ENCODE results near the gene TTF2.
A peak's percentile ranks its signal among the peaks of the same experiment; 100 is the strongest.
"Not testable (repeated sequence)": the region's sequence is repeated elsewhere in the genome, so short reads cannot be mapped to it uniquely, and the experiment has no call there.

The TTF2 gene

GRCh38 chr1:117122330-117123025, 62.4 kb downstream of the TTF2 start:
- no peak for DNase-seq

GRCh38 chr1:117123274-117123673, 63.1 kb downstream of the TTF2 start:
- no peak for DNase-seq

- DNase-seq, result no peak
These were observed 64.5 kb downstream of the TTF2 start for GRCh38 chr1:117124661-117125060.

- DNase-seq, result no peak
These were observed 67.7 kb downstream of the TTF2 start for GRCh38 chr1:117127795-117128194.

GRCh38 chr1:117128323-117129079, 68.4 kb downstream of the TTF2 start:
- DNase-seq, result peak; percentile 41 to 75

GRCh38 chr1:117130526-117130925, 70.4 kb downstream of the TTF2 start:
- no peak for DNase-seq

GRCh38 chr1:117135329-117135728, 75.2 kb downstream of the TTF2 start:
- no peak for DNase-seq

- no peak for DNase-seq
These were observed 76.6 kb downstream of the TTF2 start for GRCh38 chr1:117136749-117137148.

GRCh38 chr1:117137281-117137855, 77.2 kb downstream of the TTF2 start:
- DNase-seq, result no peak

- DNase-seq, result peak; percentile 67 to 84
These were observed 78.0 kb downstream of the TTF2 start for GRCh38 chr1:117138106-117138505.

GRCh38 chr1:117138561-117138960, 78.4 kb downstream of the TTF2 start:
- DNase-seq, result peak; percentile 52 to 58

GRCh38 chr1:117142200-117142599, 82.1 kb downstream of the TTF2 start:
- DNase-seq, result peak in 1 of 2 experiments; percentile 44

GRCh38 chr1:117143172-117143571, 83.0 kb downstream of the TTF2 start:
- DNase-seq, result no peak

- peak; percentile 40 to 80 for DNase-seq
These were observed 83.7 kb downstream of the TTF2 start for GRCh38 chr1:117143871-117144270.

- DNase-seq, result no peak
These were observed 85.9 kb downstream of the TTF2 start for GRCh38 chr1:117146072-117146471.

GRCh38 chr1:117146575-117147340, 86.6 kb downstream of the TTF2 start:
- DNase-seq, result peak; percentile 70 to 87

- no peak for DNase-seq
These were observed 87.3 kb downstream of the TTF2 start for GRCh38 chr1:117147341-117147831.

- DNase-seq, result no peak
These were observed 87.9 kb downstream of the TTF2 start for GRCh38 chr1:117147856-117148588.

- no peak for DNase-seq
These were observed 90.2 kb downstream of the TTF2 start for GRCh38 chr1:117150316-117150715.

GRCh38 chr1:117151305-117151704, 91.2 kb downstream of the TTF2 start:
- DNase-seq, result not testable (repeated sequence)

Data from NCI-H446 (cell line).